GM19397 (cell line): Measurements from ENCODE around the gene CHMP1A.
"Not testable (repeated sequence)": the region's sequence is repeated elsewhere in the genome, so short reads cannot be mapped to it uniquely, and the experiment has no call there.

Experiments
- ATAC-seq: cut with Tn5 transposase; IDR thresholded peaks from one replicate; pipeline ENCODE4 v1.9.1; 2021; ENCODE audit warnings: mild to moderate bottlenecking, moderate library complexity; ENCODE audit not compliant: unreplicated experiment

The CHMP1A gene

GRCh38 chr16:89693289-89693731 lies 35.8 kb upstream of the CHMP1A start:
- no peak for ATAC-seq

GRCh38 chr16:89691986-89692569 lies 34.6 kb upstream of the CHMP1A start:
- ATAC-seq, result no peak

GRCh38 chr16:89691231-89691985 lies 33.9 kb upstream of the CHMP1A start:
- no peak for ATAC-seq

- ATAC-seq, result no peak
Measured at GRCh38 chr16:89690392-89690901, 32.9 kb upstream of the CHMP1A start.

DNA sequence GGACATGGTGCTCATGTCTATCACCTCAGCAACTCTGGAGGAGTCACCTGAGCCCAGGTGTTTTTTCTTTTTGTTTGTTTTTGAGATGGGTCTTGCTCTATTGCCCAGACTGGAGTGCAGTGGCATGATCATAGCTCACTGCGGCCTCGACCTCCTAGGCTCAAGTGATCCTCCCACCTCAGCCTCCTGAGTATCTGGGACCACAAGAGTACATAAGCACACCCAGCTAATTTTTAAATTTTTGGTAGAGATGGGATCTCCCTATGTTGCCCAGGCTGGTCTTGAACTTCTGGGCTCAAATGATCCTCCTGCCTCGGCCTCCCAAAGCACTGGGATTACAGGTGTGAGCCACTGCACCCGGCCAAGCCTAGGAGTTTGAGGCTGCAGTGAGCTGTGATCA lies 32.1 kb upstream of the CHMP1A start:
- not testable (repeated sequence) for ATAC-seq

DNA sequence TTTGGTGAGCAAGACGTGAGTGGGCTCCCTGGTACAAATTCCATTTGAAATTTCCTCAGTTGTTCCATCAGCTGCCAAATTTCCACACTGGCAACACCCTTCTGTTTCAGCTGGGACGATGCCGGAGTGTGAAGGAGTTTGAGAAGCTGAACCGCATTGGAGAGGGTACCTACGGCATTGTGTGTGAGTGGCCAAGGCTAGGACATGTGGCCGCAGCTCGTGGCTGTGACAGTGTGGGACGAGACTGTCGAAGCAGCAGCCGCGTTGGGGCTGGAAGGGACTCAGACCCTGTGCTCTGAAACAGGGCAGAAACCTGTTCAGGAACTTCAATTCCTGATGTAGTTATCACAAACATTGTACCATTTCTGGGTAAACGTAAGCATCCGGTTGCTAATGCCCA lies 31.6 kb upstream of the CHMP1A start:
- no peak for ATAC-seq

GRCh38 chr16:89688395-89688794 lies 30.9 kb upstream of the CHMP1A start:
- no peak for ATAC-seq

- peak; percentile 55 for ATAC-seq
Measured at GRCh38 chr16:89687092-89687940, 29.8 kb upstream of the CHMP1A start.

DNA sequence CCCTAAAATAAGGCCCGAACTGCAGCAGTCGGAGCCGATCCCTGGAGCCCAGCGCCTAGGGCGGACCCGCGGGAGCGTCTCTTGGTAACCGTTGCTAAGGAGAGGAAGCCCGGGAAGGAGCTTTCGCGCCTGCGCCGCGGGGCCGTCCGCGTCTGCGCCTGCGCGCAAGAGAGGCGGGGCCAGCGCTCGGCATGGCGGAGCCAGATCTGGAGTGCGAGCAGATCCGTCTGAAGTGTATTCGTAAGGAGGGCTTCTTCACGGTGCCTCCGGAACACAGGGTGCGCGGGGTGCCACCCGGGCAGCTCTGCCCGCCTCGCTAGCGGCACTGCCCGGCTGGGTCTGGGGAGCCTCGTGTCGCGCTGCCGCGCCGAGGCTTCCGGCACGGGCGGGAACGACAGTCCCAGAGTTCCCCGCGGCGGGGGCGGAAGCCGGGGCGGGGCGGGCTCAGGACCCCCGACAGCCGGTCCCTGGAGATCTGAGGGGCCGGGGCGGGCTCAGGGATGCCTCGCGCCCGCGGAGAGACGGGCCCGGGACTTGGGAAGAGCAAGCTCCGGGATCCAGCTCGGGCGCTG lies 29.1 kb upstream of the CHMP1A start, which contains the start of gene CDK10:
Gene CDK10, plus strand, starts transcription at position 170 of the 572 bp plus-strand sequence. Its CDS starts 22 bp downstream, at position 192.
- peak; percentile 77 for ATAC-seq

GRCh38 chr16:89685916-89686315 lies 28.4 kb upstream of the CHMP1A start:
- ATAC-seq, result no peak

GRCh38 chr16:89678258-89678657 lies 20.8 kb upstream of the CHMP1A start:
- no peak for ATAC-seq

GRCh38 chr16:89672177-89672941 lies 14.9 kb upstream of the CHMP1A start:
- ATAC-seq, result no peak

- ATAC-seq, result not testable (repeated sequence)
Measured at GRCh38 chr16:89671565-89671964, 14.1 kb upstream of the CHMP1A start.

DNA sequence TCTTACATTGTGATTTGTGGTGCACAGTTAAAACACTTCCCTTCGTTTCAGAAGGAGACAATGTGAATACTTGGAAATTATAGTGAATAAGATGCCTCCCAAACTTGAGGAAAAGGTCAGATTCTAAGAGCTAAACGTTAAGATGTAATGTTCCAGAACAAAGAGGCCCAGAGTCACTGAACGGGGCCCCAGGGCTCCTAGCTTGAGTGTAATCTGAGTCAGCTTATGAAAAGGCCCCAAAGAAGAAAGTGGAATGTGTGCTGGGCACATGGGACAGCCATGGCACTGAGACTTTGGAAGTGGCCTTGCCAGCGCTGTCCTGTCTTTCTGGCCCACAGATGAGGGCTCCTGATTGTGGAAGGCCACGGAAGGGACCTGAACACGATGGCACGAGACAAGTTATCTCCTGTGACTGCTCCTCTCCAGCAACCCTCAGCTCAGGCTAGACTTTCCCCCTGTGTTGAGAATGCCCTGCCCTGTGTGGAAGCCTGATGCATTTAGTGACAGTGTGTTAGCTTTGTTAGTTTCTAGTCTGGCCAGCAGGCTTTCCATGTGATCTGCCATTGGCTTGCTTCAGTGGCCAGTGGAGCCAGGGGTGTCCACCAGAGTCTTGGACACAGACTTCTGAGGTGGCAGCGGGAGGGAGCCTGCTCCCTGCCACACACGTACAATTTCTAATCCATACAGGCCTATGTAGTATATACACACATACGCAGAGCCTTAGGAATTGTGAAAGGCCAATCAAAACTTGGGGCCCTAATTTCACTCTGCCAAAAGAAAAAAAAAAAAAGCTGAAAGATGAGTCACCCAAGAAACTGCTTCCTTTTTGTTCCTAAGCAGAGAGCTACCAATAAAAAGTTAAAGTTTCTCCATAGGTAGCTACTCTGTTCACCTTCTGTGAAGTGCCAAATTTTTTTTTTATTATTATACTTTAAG lies 13.3 kb upstream of the CHMP1A start:
- no peak for ATAC-seq

- ATAC-seq, result no peak
Measured at GRCh38 chr16:89669755-89670154, 12.2 kb upstream of the CHMP1A start.

DNA sequence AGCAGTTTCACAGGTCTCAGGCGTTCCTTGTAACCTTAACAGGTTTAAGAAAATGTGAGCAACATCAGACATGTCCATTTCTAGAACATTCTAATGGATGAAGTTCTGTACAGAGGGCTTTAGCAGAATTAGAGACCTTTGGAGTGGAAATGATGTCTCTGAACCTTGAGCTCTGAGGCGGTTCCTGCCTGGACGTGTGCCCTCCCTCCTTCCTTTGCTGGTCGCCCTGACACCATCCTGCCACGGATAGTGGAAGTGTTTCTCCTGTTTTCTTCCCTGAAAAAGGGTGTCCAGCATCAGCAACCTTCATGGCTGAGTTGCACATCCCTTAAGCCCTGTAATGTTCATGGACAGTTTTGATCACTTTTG lies 11.3 kb upstream of the CHMP1A start:
- ATAC-seq, result no peak

DNA sequence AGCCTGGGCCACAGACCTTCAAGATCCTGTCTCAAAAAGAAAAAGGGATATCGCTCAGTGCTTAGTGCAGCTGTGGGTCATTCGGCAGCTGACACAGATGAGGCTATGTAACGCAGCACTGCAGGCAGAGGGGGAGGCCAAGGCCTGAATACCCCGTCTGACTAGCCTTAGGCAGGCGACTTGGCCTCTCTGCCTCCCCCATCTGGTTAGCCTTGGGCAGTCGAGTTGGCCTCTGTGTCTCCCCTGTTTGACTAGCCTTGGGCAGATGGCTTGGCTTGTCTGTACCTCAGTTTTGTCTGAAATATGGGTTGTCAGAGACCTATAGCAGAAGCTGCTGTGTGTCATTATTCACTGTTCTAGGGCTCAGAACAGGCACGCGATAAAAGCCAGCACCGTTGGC lies 10.1 kb upstream of the CHMP1A start:
- no peak for ATAC-seq

DNA sequence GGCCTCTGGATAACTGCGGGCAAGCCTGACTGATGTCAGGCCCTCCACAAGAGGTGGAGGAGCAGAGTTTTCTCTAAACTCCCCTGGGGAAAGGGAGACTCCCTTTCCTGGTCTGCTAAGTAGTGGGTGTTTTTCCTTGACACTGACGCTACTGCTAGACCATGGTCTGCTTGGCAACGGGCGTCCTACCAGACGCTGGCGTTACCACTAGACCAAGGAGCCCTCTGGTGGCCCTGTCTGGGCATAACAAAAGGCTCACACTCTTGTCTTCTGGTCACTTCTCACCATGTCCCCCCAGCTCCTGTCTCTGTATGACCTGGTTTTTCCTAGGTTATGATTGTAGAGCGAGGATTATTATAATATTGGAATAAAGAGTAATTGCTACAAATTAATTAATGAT lies 9.5 kb upstream of the CHMP1A start:
- not testable (repeated sequence) for ATAC-seq

- not testable (repeated sequence) for ATAC-seq
Measured at GRCh38 chr16:89664238-89664637, 6.7 kb upstream of the CHMP1A start.
